Caco-2 (cell line): Measurements from ENCODE around the gene HAPLN3. TPM values are rescaled to one million over a fixed set of nuclear protein-coding genes. Genes with fewer than 3 reads are reported as not detected.

ENCODE experiments used
- BruUV-seq: library from RNA; stranded (reverse); fragments of 400-500 nt; replicated peaks from 2 replicates; lab custom pipeline; 2021; lab: Mats Ljungman, UMichigan
- CTCF ChIA-PET: fragments of 300-600 bp; sonication (Branson Sonifier 250); formaldehyde crosslinking; loops from one replicate; lab custom pipeline; 2022; ENCODE audit warnings: antibody characterized with exemption; lab: Charles Lee
- POLR2A ChIA-PET: fragments of 300-600 bp; sonication (Branson Sonifier 250); formaldehyde crosslinking; loops from one replicate; lab custom pipeline; 2022; ENCODE audit warnings: antibody characterized with exemption; lab: Charles Lee
- DNase-seq, 2 experiments: peaks; one replicate each; pipeline versions ENCODE4 v3.0.0 to v3.0.0-alpha.2; 2020 to 2022
- H3K27me3 ChIP-seq: replicated peaks from 2 replicates; pipeline ENCODE4 v1.6.0; 2011; ENCODE audit warnings: low read length; ENCODE audit not compliant: control insufficient read depth, insufficient read depth
- H3K36me3 ChIP-seq: 2 replicates; pipeline ENCODE4 v1.5.1; 2011; ENCODE audit warnings: low read length; ENCODE audit not compliant: control insufficient read depth, insufficient read depth
- H3K4me1 ChIP-seq: fragments of 250-450 bp; sonication (Bioruptor Pico); 2 replicates; pipeline ENCODE4 v1.5.1; 2020; ENCODE audit warnings: mild to moderate bottlenecking
- H3K4me3 ChIP-seq: 2 replicates; pipeline ENCODE4 v1.5.1; 2011; ENCODE audit warnings: low read depth, mild to moderate bottlenecking, control low read depth, low read length
- H3K9me3 ChIP-seq: fragments of 250-450 bp; sonication (Bioruptor Pico); 2 replicates; pipeline ENCODE4 v1.5.1; 2020; ENCODE audit warnings: mild to moderate bottlenecking, moderate library complexity
- H3K27ac Mint-ChIP-seq: one replicate; pipeline ENCODE4 v1.8.0; 2022; ENCODE audit warnings: mixed read lengths; ENCODE audit not compliant: unreplicated experiment
- H3K27me3 Mint-ChIP-seq: one replicate; pipeline ENCODE4 v1.8.0; 2022; ENCODE audit warnings: mixed read lengths; ENCODE audit not compliant: insufficient read depth, unreplicated experiment
- H3K36me3 Mint-ChIP-seq: one replicate; pipeline ENCODE4 v1.8.0; 2022; ENCODE audit warnings: mild to moderate bottlenecking, mixed read lengths; ENCODE audit not compliant: insufficient read depth, unreplicated experiment
- H3K4me1 Mint-ChIP-seq: one replicate; pipeline ENCODE4 v1.8.0; 2022; ENCODE audit warnings: low read depth, mixed read lengths; ENCODE audit not compliant: unreplicated experiment
- H3K4me3 Mint-ChIP-seq: one replicate; pipeline ENCODE4 v1.8.0; 2022; ENCODE audit warnings: mild to moderate bottlenecking, moderate library complexity, mixed read lengths; ENCODE audit not compliant: unreplicated experiment
- H3K9me3 Mint-ChIP-seq: one replicate; pipeline ENCODE4 v1.8.0; 2022; ENCODE audit warnings: mixed read lengths; ENCODE audit not compliant: unreplicated experiment
- intact Hi-C: fragments of 100-400 bp; cut with micrococcal nuclease; formaldehyde crosslinking; loops from one replicate; pipeline ENCODE4 v1.10.0; 2022; ENCODE audit not compliant: unreplicated experiment
- total RNA-seq: library from RNA; stranded (reverse); gene quantifications from 2 replicates; pipeline ENCODE4 v1.2.3, GENCODE V29; 2022
- TF ChIP-seq, protein P1 (sequence below), 2 experiments: fragments of 200-600 bp in 1 of 2; IDR thresholded peaks; 1 replicate in 1 of 2; 2 replicates in 1 of 2; pipeline versions ENCODE4 v1.5.1 to v1.8.0; 2011 to 2022; ENCODE audit warnings: antibody characterized with exemption in 1 of 2, control low read depth in 1 of 2, inconsistent platforms in 1 of 2, low read depth in 1 of 2, low read length in 1 of 2, mild to moderate bottlenecking in 1 of 2, moderate library complexity in 1 of 2; ENCODE audit not compliant: insufficient read depth in 1 of 2, severe bottlenecking in 1 of 2, unreplicated experiment in 1 of 2

HAPLN3 gene
- total RNA-seq, 1 experiment from 2014 or later = 16.7 TPM

DNA sequence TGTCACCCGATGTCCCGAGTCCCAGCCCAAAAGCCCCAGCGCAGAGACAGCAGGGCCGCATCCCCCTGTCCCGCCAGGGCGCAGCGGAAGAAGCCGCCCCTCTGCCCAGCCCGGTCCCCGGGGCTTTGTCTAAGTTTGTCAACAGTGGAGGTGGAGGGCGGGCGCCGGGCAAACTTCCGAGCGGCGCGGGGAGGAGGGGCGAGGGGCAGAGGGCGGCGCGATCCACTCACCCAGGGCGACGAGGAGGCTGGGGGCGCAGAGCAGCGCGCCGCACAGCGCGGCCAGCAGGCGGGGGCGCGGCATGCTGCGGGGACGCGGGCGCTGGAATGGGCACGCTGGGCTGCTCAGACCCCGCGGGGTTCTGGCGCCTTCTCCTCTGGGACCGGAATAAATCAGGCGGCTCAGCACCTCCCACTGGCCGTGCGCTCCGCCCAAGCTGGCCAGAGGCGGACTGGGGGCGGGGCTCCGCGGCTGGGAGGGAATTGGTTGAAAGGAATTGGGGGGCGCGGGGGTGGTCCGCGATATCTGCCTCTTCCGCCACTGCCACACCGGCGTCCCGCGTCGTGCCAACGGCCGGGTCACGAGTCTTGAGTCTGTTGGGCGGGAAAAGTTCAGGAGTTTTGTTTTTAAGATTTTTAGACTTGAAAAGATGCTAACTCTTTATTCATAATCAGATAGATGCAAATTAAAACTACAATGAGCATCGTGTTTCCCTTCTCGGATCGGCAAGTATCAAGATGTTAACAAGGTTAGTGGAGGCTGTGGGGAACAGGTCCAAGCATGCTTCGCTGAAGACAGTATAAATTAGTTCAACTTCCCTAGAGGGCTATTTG is 17.9 kb upstream of the HAPLN3 start, which contains the start of gene MFGE8:
Gene MFGE8, minus strand, starts transcription at position 363 of the 833 bp plus-strand sequence. Its CDS starts 60 bp downstream, at position 303.
- DNase-seq = peak; percentile 84 to 87
- peaks cover 15% of the 10 kb centered on the region for H3K4me1 ChIP-seq
- Mint-ChIP-seq H3K36me3 (peaks cover 44% of the 10 kb centered on the region), H3K4me3 (peak within 1 kb of the TSS; percentile 91), H3K9me3 (no peaks in the 10 kb centered on the region), H3K4me1 (peaks cover 13% of the 10 kb centered on the region), H3K27ac (peak within 1 kb of the TSS; percentile 88), H3K27me3 (no peaks in the 10 kb centered on the region)
- no peaks in the 10 kb centered on the region for H3K9me3 ChIP-seq
- peak within 1 kb of the TSS; percentile 80 for H3K4me3 ChIP-seq
- H3K27me3 ChIP-seq = no peaks in the 10 kb centered on the region
- POLR2A ChIA-PET = no interaction called here
- H3K36me3 ChIP-seq = peaks cover 3% of the 10 kb centered on the region; the same call in 1 of the 2 replicates
- BruUV-seq = no TSS peak
- intact Hi-C loops = loop anchor here (2.0 kb wide), 4 partner anchors 20 to 92 kb away; no protein-coding TSS in a partner anchor
- TF ChIP-seq, protein P1, sequence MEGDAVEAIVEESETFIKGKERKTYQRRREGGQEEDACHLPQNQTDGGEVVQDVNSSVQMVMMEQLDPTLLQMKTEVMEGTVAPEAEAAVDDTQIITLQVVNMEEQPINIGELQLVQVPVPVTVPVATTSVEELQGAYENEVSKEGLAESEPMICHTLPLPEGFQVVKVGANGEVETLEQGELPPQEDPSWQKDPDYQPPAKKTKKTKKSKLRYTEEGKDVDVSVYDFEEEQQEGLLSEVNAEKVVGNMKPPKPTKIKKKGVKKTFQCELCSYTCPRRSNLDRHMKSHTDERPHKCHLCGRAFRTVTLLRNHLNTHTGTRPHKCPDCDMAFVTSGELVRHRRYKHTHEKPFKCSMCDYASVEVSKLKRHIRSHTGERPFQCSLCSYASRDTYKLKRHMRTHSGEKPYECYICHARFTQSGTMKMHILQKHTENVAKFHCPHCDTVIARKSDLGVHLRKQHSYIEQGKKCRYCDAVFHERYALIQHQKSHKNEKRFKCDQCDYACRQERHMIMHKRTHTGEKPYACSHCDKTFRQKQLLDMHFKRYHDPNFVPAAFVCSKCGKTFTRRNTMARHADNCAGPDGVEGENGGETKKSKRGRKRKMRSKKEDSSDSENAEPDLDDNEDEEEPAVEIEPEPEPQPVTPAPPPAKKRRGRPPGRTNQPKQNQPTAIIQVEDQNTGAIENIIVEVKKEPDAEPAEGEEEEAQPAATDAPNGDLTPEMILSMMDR (IDR thresholded peaks at IDR 0.05; ENCODE audit: insufficient read depth in 1 of 2, low read depth in 1 of 2, low read length in 1 of 2, severe bottlenecking in 1 of 2, unreplicated experiment in 1 of 2) = peak in 1 of 2 experiments; percentile 1
- CTCF ChIA-PET = interaction anchor here (0.6 to 1.0 kb wide), 3 partner anchors 8 to 265 kb away, joined by 3 to 4 read pairs (median 3); no protein-coding TSS in a partner anchor

DNA sequence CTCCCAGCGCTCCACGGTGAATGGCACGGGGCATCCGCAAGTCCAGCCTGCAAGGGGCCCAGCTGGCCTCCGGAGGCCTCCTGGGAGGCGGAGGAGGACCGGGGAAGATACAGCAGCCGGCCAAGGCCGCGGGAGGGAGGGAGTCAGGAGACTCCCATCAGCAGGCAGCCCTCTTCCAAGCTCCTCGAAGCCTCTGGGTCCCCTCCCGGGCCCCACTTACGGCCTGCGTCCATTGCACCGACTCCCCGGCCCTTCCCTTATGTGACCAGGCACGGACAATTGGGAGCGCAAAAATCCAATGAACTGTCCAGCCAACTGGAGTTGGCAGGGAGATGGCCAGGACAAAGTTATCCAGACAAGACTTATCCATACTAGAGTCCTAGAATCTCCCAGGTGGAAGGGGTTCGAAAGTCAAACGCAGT is 17.2 kb upstream of the HAPLN3 start:
- CTCF ChIA-PET = interaction anchor here (0.6 to 1.4 kb wide), 3 partner anchors 92 to 295 kb away, joined by 3 to 7 read pairs (median 4); no protein-coding TSS in a partner anchor

More for the DNA sequence above, 17.2 kb upstream of the HAPLN3 start:
- H3K4me3 Mint-ChIP-seq = peak overlapping the region; percentile 91
- intact Hi-C loops = loop anchor here (2.0 kb wide), 4 partner anchors 20 to 92 kb away; no protein-coding TSS in a partner anchor
- POLR2A ChIA-PET = interaction anchor here (0.5 kb wide), 1 partner anchor 77 kb away, joined by 6 read pairs; no protein-coding TSS in a partner anchor
- no TSS peak for BruUV-seq
- TF ChIP-seq, protein P1 (IDR thresholded peaks at IDR 0.05; ENCODE audit: insufficient read depth in 1 of 2, low read depth in 1 of 2, low read length in 1 of 2, severe bottlenecking in 1 of 2, unreplicated experiment in 1 of 2) = no peak
- Histone ChIP-seq H3K27me3 (no peaks in the 10 kb centered on the region), H3K4me3 (peak overlapping the region; percentile 80), H3K36me3 (peaks cover 5% of the 10 kb centered on the region), H3K4me1 (peaks cover 15% of the 10 kb centered on the region), H3K9me3 (no peaks in the 10 kb centered on the region)
- H3K4me1 Mint-ChIP-seq = peaks cover 13% of the 10 kb centered on the region
- H3K36me3 Mint-ChIP-seq = peaks cover 49% of the 10 kb centered on the region
- H3K9me3 Mint-ChIP-seq = no peaks in the 10 kb centered on the region
- H3K27me3 Mint-ChIP-seq = no peaks in the 10 kb centered on the region
- no peak for DNase-seq
- H3K27ac Mint-ChIP-seq = peak overlapping the region; percentile 74
